Measurements from ENCODE around the gene TRPM2. TPM values are rescaled to one million over a fixed set of nuclear protein-coding genes. Genes with fewer than 3 reads are reported as not detected.

The TRPM2 gene
- total RNA-seq, 1 experiment from 2014 or later, result 28.1 TPM

DNA sequence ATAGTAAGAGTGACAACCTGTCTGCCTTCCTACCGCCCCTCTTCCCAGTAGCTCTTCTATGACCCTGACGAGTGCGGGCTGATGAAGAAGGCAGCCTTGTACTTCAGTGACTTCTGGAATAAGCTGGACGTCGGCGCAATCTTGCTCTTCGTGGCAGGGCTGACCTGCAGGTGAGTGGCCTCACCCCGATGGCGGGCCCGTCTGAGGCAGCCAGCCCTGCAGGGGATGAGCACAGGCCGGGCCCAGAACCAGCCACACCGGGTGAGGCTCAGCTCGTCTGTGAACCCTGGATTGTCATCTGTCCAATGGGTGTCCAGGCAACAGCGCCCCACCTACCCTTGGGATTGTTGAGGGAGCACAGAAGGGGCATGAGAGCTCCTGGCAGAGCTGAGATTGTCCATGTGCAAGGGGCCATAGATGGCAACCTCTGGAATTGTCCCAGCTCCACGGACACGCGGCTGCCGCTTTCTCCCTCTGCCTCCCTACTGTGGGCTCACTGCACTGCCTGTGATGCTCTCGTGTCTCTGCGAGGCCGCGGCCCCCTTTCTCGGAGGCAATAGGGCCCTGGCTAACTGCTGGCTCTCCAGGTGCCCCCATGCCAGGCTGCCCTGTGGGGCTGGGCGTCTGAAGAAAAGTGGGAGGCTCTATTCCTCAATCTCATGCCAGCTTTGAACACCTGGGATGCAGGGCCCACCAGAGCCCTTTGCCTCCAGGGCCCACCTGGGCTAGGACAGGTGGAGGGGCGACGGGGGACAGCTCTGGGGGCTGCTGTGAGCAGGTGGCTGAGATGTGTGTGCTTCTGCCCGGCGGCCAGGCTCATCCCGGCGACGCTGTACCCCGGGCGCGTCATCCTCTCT is 51.9 kb downstream of the TRPM2 start:
- H3K27me3 ChIP-seq (ENCODE audit: insufficient read depth, low read length), result no peaks in the 10 kb centered on the region
- TF ChIP-seq, protein P1, sequence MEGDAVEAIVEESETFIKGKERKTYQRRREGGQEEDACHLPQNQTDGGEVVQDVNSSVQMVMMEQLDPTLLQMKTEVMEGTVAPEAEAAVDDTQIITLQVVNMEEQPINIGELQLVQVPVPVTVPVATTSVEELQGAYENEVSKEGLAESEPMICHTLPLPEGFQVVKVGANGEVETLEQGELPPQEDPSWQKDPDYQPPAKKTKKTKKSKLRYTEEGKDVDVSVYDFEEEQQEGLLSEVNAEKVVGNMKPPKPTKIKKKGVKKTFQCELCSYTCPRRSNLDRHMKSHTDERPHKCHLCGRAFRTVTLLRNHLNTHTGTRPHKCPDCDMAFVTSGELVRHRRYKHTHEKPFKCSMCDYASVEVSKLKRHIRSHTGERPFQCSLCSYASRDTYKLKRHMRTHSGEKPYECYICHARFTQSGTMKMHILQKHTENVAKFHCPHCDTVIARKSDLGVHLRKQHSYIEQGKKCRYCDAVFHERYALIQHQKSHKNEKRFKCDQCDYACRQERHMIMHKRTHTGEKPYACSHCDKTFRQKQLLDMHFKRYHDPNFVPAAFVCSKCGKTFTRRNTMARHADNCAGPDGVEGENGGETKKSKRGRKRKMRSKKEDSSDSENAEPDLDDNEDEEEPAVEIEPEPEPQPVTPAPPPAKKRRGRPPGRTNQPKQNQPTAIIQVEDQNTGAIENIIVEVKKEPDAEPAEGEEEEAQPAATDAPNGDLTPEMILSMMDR (IDR thresholded peaks at IDR 0.05 in 2 of 3, conservative IDR thresholded peaks at IDR 0.05 in 1 of 3; ENCODE audit: borderline replicate concordance in 1 of 3, insufficient read depth in 1 of 3, low read depth in 2 of 3, low read length in 2 of 3), result no peak
- TF ChIP-seq, protein P2, sequence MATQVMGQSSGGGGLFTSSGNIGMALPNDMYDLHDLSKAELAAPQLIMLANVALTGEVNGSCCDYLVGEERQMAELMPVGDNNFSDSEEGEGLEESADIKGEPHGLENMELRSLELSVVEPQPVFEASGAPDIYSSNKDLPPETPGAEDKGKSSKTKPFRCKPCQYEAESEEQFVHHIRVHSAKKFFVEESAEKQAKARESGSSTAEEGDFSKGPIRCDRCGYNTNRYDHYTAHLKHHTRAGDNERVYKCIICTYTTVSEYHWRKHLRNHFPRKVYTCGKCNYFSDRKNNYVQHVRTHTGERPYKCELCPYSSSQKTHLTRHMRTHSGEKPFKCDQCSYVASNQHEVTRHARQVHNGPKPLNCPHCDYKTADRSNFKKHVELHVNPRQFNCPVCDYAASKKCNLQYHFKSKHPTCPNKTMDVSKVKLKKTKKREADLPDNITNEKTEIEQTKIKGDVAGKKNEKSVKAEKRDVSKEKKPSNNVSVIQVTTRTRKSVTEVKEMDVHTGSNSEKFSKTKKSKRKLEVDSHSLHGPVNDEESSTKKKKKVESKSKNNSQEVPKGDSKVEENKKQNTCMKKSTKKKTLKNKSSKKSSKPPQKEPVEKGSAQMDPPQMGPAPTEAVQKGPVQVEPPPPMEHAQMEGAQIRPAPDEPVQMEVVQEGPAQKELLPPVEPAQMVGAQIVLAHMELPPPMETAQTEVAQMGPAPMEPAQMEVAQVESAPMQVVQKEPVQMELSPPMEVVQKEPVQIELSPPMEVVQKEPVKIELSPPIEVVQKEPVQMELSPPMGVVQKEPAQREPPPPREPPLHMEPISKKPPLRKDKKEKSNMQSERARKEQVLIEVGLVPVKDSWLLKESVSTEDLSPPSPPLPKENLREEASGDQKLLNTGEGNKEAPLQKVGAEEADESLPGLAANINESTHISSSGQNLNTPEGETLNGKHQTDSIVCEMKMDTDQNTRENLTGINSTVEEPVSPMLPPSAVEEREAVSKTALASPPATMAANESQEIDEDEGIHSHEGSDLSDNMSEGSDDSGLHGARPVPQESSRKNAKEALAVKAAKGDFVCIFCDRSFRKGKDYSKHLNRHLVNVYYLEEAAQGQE (IDR thresholded peaks at IDR 0.05; ENCODE audit: low read depth), result no peak
- TF ChIP-seq SP1 (IDR thresholded peaks at IDR 0.05; ENCODE audit: low read depth) (no peak), POLR2AphosphoS5 (IDR thresholded peaks at IDR 0.05; ENCODE audit: low read depth, low read length) (no peak), ZNF274 (IDR thresholded peaks at IDR 0.05; ENCODE audit: low read depth, low read length) (no peak), ZFX (IDR thresholded peaks at IDR 0.05) (no peak), JUND (IDR thresholded peaks at IDR 0.05) (no peak), TCF7L2 (IDR thresholded peaks at IDR 0.05; ENCODE audit: borderline replicate concordance, extremely low read depth, insufficient read depth, insufficient read length) (no peak), EGR1 (IDR thresholded peaks at IDR 0.05; ENCODE audit: low read depth) (no peak), YY1 (IDR thresholded peaks at IDR 0.05; ENCODE audit: extremely low read depth, insufficient replicate concordance, low read depth, low read length) (no peak), POLR2A (IDR thresholded peaks at IDR 0.05; ENCODE audit: borderline replicate concordance, extremely low read depth, insufficient read depth, insufficient read length) (no peak), FOSL1 (IDR thresholded peaks at IDR 0.05; ENCODE audit: low read depth) (no peak), EZH2 (IDR thresholded peaks at IDR 0.05) (no peak), SIN3A (IDR thresholded peaks at IDR 0.05; ENCODE audit: low read depth) (no peak), CEBPB (IDR thresholded peaks at IDR 0.05; ENCODE audit: low read depth) (no peak)
- TF ChIP-seq, protein P3, sequence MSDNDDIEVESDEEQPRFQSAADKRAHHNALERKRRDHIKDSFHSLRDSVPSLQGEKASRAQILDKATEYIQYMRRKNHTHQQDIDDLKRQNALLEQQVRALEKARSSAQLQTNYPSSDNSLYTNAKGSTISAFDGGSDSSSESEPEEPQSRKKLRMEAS (IDR thresholded peaks at IDR 0.05), result no peak
- TF ChIP-seq, protein P4, sequence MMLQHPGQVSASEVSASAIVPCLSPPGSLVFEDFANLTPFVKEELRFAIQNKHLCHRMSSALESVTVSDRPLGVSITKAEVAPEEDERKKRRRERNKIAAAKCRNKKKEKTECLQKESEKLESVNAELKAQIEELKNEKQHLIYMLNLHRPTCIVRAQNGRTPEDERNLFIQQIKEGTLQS (IDR thresholded peaks at IDR 0.05), result no peak
- TF ChIP-seq, protein P5, sequence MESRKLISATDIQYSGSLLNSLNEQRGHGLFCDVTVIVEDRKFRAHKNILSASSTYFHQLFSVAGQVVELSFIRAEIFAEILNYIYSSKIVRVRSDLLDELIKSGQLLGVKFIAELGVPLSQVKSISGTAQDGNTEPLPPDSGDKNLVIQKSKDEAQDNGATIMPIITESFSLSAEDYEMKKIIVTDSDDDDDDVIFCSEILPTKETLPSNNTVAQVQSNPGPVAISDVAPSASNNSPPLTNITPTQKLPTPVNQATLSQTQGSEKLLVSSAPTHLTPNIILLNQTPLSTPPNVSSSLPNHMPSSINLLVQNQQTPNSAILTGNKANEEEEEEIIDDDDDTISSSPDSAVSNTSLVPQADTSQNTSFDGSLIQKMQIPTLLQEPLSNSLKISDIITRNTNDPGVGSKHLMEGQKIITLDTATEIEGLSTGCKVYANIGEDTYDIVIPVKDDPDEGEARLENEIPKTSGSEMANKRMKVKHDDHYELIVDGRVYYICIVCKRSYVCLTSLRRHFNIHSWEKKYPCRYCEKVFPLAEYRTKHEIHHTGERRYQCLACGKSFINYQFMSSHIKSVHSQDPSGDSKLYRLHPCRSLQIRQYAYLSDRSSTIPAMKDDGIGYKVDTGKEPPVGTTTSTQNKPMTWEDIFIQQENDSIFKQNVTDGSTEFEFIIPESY (IDR thresholded peaks at IDR 0.05; ENCODE audit: extremely low read depth, insufficient replicate concordance, low read length), result no peak
- CTCF ChIA-PET, result no interaction called here
- no peaks in the 10 kb centered on the region for H3K9me2 ChIP-seq (ENCODE audit: insufficient read depth)
- DNase-seq (ENCODE audit: low read depth, low spot score) (no peak), ATAC-seq (no peak)
- no peak overlapping the region for H2AFZ ChIP-seq (ENCODE audit: low read depth, low read length, poor library complexity, severe bottlenecking)
- intact Hi-C loops (cut with micrococcal nuclease), result no loop called here
- no peaks in the 10 kb centered on the region for H3K36me3 ChIP-seq (ENCODE audit: control insufficient read depth in 1 of 2, insufficient read depth in 2 of 2, low read length in 2 of 2)
- POLR2A ChIA-PET, result no interaction called here
- H4K20me1 ChIP-seq (ENCODE audit: insufficient read depth), result no peaks in the 10 kb centered on the region
- no TSS peak for BruUV-seq (replicated peaks)
- H3K9me3 ChIP-seq (ENCODE audit: control insufficient read depth in 1 of 2, insufficient read depth in 1 of 2, low read depth in 1 of 2, low read length in 2 of 2), result peaks cover 0 to 12% of the 10 kb centered on the region in 2 experiments; a peak in 1 of 4 replicates
- no peaks in the 10 kb centered on the region for H3K79me2 ChIP-seq (ENCODE audit: insufficient read depth, low read length)
- H3K27ac ChIP-seq (ENCODE audit: low read depth, low read length), result no peak overlapping the region
- no peak overlapping the region for H3K4me3 ChIP-seq (replicated peaks in 1 of 2; ENCODE audit: low read depth in 1 of 2, low read length in 2 of 2)
- H3K4me2 ChIP-seq (ENCODE audit: low read length), result no peak overlapping the region
- RAD21 ChIA-PET (ENCODE audit: low non-redundant PET in 1 of 2, low total read pairs in 2 of 2, uncharacterized antibody in 2 of 2, unreplicated experiment in 2 of 2), result no interaction called here
- no peak overlapping the region for H3K9ac ChIP-seq (ENCODE audit: low read length)
- no peaks in the 10 kb centered on the region for H3K4me1 ChIP-seq (ENCODE audit: control insufficient read depth in 1 of 2, insufficient read depth in 2 of 2, low read length in 2 of 2)
